Posterior vena cava (tissue), 2 donors: ENCODE measurements around the gene ZNF367. TPM values are rescaled to one million over a fixed set of nuclear protein-coding genes. Genes with fewer than 3 reads are reported as not detected.

ENCODE experiments used
- DNase-seq: peaks from one replicate; pipeline ENCODE4 v3.0.0-alpha.2; 2020; ENCODE audit warnings: low spot score
- intact Hi-C, 2 donors: fragments of 100-400 bp; cut with DNase I; formaldehyde crosslinking; loops; one replicate each; pipeline versions ENCODE4 v1.14.1 to v1.14.2; 2022 to 2023
- long read RNA-seq, 2 donors: library from polyadenylated mRNA; unstranded; transcript quantifications; one replicate each; pipeline ENCODE4 v2.0.0, GENCODE V29; 2020 to 2021
- total RNA-seq, 2 donors: library from RNA; stranded (reverse); fragmentation: NEBNext Ultra II Directional; extraction: Animal tissue kit (Norgen Biotek cat#: 25700); gene quantifications; one replicate each; pipeline ENCODE4 v1.2.1, GENCODE V29; 2021
- donor health status: DM: yes; HTN: yes; CAD: no.
- donor health status: DM: yes; HTN: yes; CAD: no.

Gene ZNF367
- 1 to 10 TPM; 1.1 to 2.3 TPM for total RNA-seq
- long read RNA-seq, donor 1, partial matches to known transcripts: 0 of 1 reads
- long read RNA-seq, donor 1, other reads (novel, unspliced or antisense): 0 of 1 reads
- long read RNA-seq, donor 2: 0 reads

- intact Hi-C loops: loop anchor here in 1 of 2 donors (5.0 kb wide), 1 partner anchor 531 kb away; no protein-coding TSS in a partner anchor
- DNase-seq: peak; percentile 99
Observed at GRCh38 chr9:96418083-96418919, at the start of gene ZNF367. ZNF367 (minus strand) TSS chr9:96418370; CDS start chr9:96418032, 338 bp downstream.

- no peak for DNase-seq
- intact Hi-C loops: no loop called here
Observed at GRCh38 chr9:96467784-96468183, 49.6 kb upstream of the ZNF367 start.

GRCh38 chr9:96464426-96464825, 46.3 kb upstream of the ZNF367 start:
- no peak for DNase-seq
- intact Hi-C loops: no loop called here

GRCh38 chr9:96462541-96462940, 44.4 kb upstream of the ZNF367 start:
- DNase-seq: no peak
- intact Hi-C loops: no loop called here

GRCh38 chr9:96461336-96461735, 43.2 kb upstream of the ZNF367 start:
- DNase-seq: no peak
- intact Hi-C loops: no loop called here

DNA sequence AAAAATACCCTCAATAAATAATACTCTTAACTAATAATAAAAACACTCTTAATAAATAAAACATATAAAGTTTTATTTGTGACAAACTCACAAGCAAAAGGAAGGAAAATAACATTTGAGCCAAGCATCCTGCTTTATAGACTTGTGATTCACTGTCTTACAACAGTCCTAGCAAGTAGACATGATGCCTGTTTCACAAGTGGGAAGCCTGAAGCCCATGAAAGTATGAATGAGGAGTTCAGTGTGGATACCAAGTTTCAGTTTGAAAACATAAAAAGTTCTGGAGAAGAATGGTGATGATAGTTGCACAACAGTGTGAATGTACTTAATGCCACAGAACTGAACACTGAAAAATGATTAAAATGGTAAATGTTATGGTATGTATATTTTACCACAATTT, 42.7 kb upstream of the ZNF367 start:
- intact Hi-C loops: no loop called here

GRCh38 chr9:96460470-96460869, 42.3 kb upstream of the ZNF367 start:
- intact Hi-C loops: no loop called here
- no peak for DNase-seq

More for the DNA sequence above, 42.7 kb upstream of the ZNF367 start:
- DNase-seq: no peak

DNA sequence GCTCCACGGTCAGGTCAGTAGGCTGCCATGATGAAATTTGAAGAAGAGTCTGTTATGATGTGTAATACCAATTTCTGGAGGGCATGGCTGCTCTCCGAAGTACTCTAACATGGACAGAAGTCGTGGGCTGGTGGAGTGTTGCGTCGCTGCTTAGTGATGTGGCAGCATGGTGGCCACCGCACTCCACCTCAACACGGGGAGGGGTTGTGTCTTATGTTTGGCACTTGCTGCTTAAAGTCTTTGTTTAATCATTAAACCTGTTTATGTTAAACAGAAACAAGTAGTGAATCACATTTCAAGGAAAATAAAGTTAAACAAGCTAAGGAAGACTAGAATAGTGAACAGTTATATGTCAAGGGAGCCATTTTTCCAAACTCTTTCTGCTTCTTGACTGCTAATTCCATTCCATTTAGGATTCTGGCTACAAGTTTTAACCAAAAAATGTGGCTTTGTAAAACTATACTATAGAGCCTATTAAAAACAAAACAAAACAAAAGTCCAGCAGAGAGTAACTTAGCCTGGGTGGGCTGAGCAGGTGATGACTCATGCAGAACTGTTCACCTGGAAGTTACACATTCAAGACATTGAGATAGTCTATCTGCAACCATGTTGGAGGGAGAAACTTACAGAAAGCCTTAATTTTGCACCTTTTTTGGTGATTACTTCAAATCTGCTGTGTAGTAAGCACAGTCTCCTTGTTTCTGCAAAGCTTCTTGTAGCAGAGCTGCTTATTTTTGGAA, 41.3 kb upstream of the ZNF367 start:
- no peak for DNase-seq
- intact Hi-C loops: loop anchor here (5.0 to 10.0 kb wide), 2 partner anchors 195 to 847 kb away; partner anchors contain the start of gene PRXL2C (in 1 of the 2)

DNA sequence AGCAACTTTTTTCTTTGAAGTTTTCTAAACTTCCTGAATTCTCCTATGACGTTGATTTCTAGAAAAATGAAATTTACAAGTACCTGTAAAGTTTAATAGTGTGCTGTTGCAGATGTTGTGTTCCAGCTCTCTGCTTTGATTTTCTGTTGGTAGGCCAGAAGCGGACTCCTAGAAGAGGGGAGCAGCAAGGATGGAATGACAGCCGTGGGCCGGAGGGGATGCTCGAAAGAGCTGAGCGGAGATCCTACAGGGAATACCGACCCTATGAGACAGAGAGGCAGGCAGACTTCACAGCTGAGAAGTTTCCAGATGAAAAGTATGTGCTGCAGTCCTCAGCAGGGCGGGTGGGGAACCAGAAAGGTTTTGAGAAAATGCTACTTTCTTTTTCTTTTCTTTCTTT, 40.1 kb upstream of the ZNF367 start:
- intact Hi-C loops: loop anchor here (5.0 to 10.0 kb wide), 2 partner anchors 197 to 846 kb away; partner anchors contain the start of gene PRXL2C (in 1 of the 2)

DNA sequence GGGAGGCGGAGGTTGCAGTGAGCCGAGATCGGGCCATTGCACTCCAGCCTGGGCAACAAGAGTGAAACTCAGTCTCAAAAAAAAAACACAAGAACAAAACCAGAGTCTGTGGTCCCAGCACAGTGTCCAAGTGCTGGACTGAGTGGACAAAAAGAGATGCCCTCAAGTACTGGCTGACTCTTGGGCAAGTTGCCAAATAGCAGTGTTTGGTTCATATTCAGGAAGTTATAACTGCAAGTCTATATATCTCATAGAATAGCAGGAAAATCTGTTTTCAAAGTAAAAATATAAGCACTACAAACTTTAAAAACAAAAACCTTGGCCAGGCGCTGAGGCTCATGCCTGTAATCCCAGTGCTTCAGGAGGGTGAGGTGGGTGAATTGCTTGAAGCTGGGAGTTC, 39.1 kb upstream of the ZNF367 start:
- DNase-seq: no peak
- intact Hi-C loops: loop anchor here (5.0 to 10.0 kb wide), 2 partner anchors 198 to 845 kb away; partner anchors contain the start of gene PRXL2C (in 1 of the 2)

More for the DNA sequence above, 40.1 kb upstream of the ZNF367 start:
- no peak for DNase-seq

GRCh38 chr9:96453625-96454024, 35.5 kb upstream of the ZNF367 start:
- intact Hi-C loops: loop anchor here in 1 of 2 donors (10.0 kb wide), 1 partner anchor 201 kb away; the partner anchor contains the start of gene PRXL2C
- DNase-seq: no peak

DNA sequence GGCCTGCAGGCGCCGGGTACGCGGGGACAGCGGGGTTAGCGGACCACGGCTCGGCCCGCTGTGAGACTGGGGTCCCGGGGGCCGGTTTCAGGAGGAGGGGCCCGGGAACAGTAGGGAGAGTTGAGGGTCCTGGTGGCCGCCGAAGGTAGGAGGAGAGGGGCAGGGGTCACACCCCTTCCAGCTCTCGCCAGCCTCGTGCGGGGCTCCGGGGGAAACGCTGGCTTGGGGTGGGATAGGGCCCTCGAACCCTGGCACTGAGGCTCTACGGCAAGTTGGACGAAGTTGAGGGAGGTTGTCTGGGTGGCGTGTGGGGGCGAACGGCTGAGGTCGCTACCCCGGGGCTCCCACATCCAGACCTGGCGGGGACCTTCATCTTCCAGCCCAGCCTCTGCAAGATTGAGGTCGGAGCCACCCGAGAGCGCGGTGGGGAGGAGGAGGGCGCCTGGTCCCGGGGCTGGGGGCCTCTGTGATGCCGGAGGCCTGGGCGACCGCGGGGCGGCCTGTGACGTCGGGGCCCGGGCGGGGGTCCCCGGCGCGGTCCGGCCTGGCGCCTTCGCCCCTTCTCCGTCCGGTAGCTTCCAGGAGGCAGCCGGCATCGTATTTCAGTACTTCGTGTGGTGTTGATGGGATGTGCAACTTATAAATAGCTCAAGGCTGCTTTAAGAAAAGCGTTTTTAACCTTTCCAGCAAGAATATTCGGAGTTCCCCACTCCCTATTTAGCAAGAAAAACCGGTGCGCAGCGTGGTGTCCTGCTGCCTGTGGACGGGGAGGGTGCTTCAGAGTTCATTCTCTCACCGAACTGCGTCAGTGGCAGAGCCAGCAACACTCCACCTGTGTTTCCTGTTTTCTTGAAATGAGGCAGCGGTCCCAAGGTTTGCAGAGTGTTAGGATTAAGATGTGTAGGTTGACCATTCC, 32.7 kb upstream of the ZNF367 start:
- DNase-seq: no peak
- intact Hi-C loops: loop anchor here in 1 of 2 donors (10.0 kb wide), 1 partner anchor 204 kb away; the partner anchor contains the start of gene PRXL2C

DNA sequence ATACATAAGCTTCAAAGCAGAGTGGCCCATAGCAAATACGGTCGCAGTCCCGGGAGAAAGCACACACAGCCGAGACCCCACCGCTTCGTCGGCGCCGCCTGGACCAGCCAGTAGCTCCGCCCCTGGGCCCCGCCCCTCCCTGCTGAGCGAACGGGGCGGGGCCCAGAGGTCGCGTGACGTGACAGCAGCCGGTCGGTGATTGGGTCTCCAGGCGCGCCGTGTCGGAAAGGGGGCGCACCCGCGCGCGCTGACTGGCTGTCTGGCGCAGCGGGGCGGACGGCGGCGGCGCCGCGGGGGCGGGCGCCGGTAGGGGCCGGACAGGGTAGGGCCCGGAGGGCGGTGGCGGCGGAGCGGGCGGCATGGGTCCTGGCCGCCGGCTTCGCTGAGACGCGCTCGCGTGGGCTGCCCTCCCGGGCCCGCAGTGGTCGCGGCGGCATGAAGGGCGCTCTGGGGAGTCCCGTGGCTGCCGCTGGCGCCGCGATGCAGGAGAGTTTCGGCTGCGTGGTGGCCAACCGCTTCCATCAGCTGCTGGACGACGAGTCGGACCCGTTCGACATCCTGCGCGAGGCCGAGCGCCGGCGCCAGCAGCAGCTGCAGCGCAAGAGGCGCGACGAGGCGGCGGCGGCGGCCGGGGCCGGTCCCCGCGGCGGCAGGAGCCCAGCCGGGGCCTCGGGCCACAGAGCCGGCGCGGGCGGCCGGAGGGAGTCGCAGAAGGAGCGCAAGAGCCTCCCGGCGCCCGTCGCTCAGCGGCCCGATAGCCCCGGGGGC, 31.9 kb upstream of the ZNF367 start, which contains the start of gene HABP4:
HABP4 (plus strand) TSS at position 325 of the 768 bp plus-strand sequence; CDS start at position 436, 111 bp downstream.
- intact Hi-C loops: loop anchor here (1.0 to 10.0 kb wide), 2 partner anchors 16 to 205 kb away; partner anchors contain the start of gene PRXL2C (in 1 of the 2)
- peak; percentile 99 for DNase-seq

- no peak for DNase-seq
- intact Hi-C loops: loop anchor here in 1 of 2 donors (1.0 kb wide), 1 partner anchor 15 kb away; no protein-coding TSS in a partner anchor
Observed at GRCh38 chr9:96449523-96449844, 31.3 kb upstream of the ZNF367 start.

DNA sequence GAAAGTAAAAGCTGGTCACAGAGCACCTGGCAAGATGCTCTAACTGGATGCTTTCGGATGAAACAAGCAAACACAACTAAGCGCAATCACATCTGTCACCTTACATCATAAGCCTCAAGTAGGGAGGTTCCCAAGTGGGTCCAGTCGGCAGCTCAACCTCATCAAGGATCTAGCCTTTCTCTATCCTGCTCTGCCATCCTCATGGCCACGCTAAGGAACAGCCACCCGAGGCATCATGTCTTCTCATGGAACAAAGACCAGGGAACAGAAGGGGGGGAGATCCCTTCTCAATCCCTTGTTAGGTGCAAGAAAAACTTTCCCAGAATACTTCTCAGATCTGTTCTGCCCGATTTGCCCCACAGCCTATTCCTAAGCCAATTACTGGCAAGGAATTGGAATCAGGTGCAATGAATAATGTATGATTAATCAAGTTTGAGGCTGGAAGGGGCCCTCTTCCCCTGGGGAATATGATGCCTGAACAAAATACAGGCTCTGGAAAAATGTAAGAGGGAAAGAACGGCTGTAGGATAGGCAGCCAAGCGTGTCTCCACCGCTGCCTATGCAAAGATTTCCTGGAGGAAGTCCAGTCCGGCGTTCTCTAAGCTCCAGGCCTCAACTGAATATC, 30.5 kb upstream of the ZNF367 start:
- no peak for DNase-seq
- intact Hi-C loops: loop anchor here in 1 of 2 donors (1.0 kb wide), 1 partner anchor 14 kb away; no protein-coding TSS in a partner anchor

- DNase-seq: no peak
- intact Hi-C loops: no loop called here
Observed at GRCh38 chr9:96447406-96447805, 29.2 kb upstream of the ZNF367 start.

DNA sequence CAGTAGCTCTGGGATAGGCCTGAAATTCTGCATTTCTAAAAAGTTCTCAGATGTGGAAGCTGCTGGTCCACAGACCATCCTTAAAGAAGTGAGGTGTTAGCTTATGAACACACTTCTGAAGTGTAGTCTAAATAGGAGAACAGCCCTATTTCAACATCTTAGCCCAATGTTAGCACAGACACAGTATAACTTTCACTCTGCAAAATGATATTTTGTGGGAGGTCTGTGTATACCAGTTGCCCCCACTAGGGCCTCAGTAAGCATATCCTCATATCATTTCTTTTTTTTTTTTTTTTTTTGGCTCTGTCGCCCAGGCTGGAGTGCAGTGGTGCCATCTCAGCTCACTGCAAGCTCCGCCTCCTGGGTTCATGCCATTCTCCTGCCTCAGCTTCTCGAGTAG, 24.3 kb upstream of the ZNF367 start:
- intact Hi-C loops: no loop called here
- DNase-seq: no peak
